ENCODE results near the gene REC8.

REC8 gene

DNA sequence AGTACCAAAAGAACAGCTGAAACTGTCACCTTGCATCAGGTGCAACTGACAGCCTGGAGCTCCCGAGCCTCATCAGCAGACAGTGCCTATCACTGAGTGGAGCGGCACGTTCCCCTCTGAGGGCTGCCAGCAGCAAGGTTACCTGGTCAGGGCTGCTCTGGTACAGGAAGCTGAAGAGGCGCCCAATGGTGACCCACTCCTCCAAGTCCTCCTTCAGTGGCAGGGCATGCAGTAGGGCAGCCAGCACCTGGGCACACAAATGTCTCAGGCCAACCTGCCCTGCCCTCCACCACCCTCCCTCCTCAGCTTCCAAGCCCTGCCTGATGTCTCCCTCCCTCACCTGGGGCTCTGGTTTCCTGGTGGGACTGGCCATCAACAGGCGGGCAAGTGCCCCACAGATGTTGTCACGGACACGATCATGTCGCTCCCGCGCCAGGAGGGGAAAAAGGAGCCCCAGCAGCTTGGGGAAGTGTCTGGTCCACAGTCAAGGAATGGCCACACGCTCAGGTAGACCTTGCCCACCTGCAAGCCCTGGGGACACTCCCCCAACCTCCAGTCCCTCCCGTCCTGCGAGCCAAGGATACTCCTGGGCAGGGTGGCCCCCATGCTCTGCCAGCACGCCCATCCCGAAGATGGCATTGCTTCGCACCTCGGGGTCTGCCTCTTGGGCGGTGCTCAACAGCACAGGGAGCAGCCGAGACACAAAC lies 9.6 kb downstream of the REC8 start:
- H3K4me3 Mint-ChIP-seq: no peak overlapping the region
- H3K9me3 Mint-ChIP-seq: no peaks in the 10 kb centered on the region
- no peak for DNase-seq
- peaks cover 27% of the 10 kb centered on the region for H3K36me3 Mint-ChIP-seq (ENCODE audit: low read depth)
- TF ChIP-seq, protein P1, sequence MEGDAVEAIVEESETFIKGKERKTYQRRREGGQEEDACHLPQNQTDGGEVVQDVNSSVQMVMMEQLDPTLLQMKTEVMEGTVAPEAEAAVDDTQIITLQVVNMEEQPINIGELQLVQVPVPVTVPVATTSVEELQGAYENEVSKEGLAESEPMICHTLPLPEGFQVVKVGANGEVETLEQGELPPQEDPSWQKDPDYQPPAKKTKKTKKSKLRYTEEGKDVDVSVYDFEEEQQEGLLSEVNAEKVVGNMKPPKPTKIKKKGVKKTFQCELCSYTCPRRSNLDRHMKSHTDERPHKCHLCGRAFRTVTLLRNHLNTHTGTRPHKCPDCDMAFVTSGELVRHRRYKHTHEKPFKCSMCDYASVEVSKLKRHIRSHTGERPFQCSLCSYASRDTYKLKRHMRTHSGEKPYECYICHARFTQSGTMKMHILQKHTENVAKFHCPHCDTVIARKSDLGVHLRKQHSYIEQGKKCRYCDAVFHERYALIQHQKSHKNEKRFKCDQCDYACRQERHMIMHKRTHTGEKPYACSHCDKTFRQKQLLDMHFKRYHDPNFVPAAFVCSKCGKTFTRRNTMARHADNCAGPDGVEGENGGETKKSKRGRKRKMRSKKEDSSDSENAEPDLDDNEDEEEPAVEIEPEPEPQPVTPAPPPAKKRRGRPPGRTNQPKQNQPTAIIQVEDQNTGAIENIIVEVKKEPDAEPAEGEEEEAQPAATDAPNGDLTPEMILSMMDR (IDR thresholded peaks at IDR 0.05): no peak
- H3K4me1 Mint-ChIP-seq: peaks cover 8% of the 10 kb centered on the region
- H3K27me3 Mint-ChIP-seq (ENCODE audit: low read depth, poor library complexity): peaks cover 2% of the 10 kb centered on the region
- peak overlapping the region; percentile 97 for H3K27ac Mint-ChIP-seq

DNA sequence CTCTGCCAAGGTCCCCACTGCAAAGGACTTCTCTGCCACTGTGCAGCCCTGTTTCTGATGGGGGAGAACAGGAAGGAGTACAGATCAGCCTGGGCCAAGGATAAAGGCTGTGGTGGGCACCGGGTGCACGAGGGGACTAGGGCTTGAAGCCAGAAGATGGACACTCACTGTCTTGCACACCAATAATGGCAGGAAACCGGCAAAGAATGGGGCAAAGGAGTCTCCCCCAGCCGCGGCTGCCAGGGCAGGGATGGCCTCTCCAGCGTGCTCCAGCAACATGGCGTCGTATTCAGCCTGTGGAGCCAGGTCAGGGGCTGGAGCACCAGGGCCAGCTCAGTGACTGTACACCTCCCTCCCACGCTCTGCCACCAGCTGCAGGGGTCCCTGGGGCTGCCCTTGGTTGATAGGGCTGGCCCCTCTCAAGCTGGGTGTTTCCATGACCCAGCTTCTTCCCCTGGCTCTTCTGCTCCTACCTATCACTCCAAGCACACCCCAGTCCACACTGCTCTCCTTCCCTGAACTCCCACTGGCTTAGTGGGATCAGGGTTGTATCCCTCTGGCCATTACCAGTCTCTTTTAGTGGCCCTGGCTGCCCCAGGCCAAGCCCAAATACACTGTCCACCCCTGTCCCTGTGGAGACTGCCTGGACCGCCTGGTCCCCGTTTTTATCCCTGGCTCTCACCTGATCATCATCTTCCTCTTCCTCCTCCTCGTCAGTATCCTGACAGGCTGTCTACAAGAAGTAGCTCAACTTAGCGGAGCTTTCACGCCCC lies 10.4 kb downstream of the REC8 start:
- H3K36me3 Mint-ChIP-seq (ENCODE audit: low read depth): peaks cover 22% of the 10 kb centered on the region
- TF ChIP-seq, protein P1 (IDR thresholded peaks at IDR 0.05): no peak
- H3K4me1 Mint-ChIP-seq: peaks cover 13% of the 10 kb centered on the region
- H3K27ac Mint-ChIP-seq: peak overlapping the region; percentile 97
- no peak overlapping the region for H3K4me3 Mint-ChIP-seq
- no peaks in the 10 kb centered on the region for H3K9me3 Mint-ChIP-seq
- DNase-seq: no peak
- peaks cover 2% of the 10 kb centered on the region for H3K27me3 Mint-ChIP-seq (ENCODE audit: low read depth, poor library complexity)

DNA sequence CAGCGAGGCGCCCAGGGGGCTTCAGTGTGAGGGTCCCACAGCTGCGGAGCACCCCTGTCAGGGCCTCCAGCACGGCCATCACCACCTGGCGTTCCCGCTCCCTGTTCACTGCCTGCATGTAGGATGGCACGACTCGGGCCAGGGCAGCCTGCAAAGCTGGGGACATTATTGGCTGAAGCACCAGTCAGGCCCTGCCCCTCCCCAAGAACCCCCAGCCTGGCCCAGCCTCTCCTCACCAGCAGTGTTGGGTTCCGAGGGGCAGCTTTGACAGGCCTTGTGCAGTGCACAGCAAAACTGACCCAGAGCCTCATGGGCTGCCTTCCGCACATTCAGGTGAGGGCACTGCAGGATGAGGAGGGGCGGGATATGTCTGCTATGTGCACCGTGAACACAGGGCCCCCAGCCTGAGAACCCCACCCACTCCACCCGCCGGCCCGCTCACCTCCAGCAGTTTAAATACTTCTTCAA lies 11.2 kb downstream of the REC8 start:
- Mint-ChIP-seq H3K36me3 (ENCODE audit: low read depth) (peaks cover 21% of the 10 kb centered on the region), H3K9me3 (no peaks in the 10 kb centered on the region), H3K4me3 (no peak overlapping the region), H3K4me1 (peaks cover 20% of the 10 kb centered on the region), H3K27ac (no peak overlapping the region), H3K27me3 (ENCODE audit: low read depth, poor library complexity) (peaks cover 6% of the 10 kb centered on the region)
- no peak for DNase-seq
- TF ChIP-seq, protein P1 (IDR thresholded peaks at IDR 0.05): no peak

DNA sequence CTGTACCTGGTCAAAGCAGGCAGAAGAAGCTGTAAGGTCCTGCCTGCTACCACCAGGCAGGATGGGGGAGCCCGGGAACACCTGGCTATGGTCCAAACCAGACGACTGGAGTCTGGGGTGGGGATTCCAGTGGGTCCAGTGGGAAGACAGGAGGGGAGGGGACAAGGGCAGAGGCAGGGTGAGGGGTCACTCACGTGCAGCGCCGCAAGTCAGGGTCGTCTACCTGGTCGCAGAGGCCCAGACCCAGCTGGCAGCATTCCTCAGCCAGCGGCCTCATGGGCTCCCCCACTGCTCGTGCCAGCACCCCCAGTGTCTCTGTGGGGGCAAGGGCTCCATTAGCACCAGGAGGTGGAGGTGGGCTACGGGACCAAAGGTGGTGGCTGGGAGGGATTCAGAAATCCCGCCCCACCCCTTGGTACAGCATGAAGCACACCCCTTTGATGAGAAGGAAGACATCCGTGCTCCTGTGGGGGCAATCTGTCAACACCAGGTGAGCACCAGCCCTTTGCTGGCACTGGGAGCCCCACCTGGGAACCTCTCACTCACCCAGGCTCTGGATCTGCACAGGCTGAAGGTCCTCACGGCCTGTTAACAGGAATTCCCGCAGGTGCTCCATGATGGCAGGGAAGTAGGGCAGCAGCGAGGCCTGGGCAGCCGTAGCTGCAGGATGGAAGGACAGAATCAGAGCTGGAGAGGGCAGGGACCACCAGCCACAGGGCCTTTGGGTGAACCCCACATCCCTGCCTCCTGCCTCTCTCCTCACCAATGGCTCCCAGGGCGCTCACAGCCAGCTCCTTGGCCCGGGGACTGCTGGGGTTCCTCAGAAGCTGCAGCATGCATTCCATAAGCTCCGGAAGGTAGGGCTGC lies 12.5 kb downstream of the REC8 start:
- no peak overlapping the region for H3K4me3 Mint-ChIP-seq
- no peak for DNase-seq
- H3K4me1 Mint-ChIP-seq: peaks cover 23% of the 10 kb centered on the region
- TF ChIP-seq, protein P1 (IDR thresholded peaks at IDR 0.05): no peak
- peaks cover 6% of the 10 kb centered on the region for H3K27me3 Mint-ChIP-seq (ENCODE audit: low read depth, poor library complexity)
- H3K36me3 Mint-ChIP-seq (ENCODE audit: low read depth): peaks cover 13% of the 10 kb centered on the region
- no peaks in the 10 kb centered on the region for H3K9me3 Mint-ChIP-seq
- no peak overlapping the region for H3K27ac Mint-ChIP-seq

DNA sequence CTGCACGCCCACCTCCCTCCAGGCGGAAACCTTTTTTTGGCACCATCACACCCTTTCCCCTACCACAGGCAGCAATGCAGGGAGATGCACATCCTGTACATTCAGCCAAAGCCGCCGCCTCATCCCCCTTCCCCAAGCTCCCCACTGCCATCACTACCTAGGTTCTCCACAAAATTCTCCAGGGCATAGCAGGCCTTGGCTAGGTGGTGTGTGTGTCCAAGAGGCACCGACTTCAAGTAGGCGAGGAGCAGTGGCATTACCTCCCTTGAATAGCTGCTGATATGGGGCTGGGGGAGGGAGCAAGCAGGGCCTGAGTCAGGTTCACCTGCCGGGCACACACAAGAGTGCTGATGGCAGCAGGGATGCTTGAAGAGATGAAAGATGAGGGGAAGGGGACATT lies 13.1 kb downstream of the REC8 start:
- Mint-ChIP-seq H3K4me3 (no peak overlapping the region), H3K27me3 (ENCODE audit: low read depth, poor library complexity) (peaks cover 8% of the 10 kb centered on the region), H3K36me3 (ENCODE audit: low read depth) (peaks cover 12% of the 10 kb centered on the region), H3K9me3 (no peaks in the 10 kb centered on the region), H3K4me1 (peaks cover 28% of the 10 kb centered on the region), H3K27ac (no peak overlapping the region)
- TF ChIP-seq, protein P1 (IDR thresholded peaks at IDR 0.05): no peak
- no peak for DNase-seq

All from nephron progenitor cell (in vitro differentiated cells).